Hematopoietic multipotent progenitor cell treated with erythropoietin and hydrocortisone succinate and interleukin-3 and kit ligand, for 17 days (in vitro differentiated cells): ENCODE measurements around the gene CFAP99.

Experiments used
- DNase-seq: peaks from one replicate; pipeline ENCODE4 v3.0.0-alpha.2; 2015; ENCODE audit warnings: low spot score

CFAP99 gene

DNA sequence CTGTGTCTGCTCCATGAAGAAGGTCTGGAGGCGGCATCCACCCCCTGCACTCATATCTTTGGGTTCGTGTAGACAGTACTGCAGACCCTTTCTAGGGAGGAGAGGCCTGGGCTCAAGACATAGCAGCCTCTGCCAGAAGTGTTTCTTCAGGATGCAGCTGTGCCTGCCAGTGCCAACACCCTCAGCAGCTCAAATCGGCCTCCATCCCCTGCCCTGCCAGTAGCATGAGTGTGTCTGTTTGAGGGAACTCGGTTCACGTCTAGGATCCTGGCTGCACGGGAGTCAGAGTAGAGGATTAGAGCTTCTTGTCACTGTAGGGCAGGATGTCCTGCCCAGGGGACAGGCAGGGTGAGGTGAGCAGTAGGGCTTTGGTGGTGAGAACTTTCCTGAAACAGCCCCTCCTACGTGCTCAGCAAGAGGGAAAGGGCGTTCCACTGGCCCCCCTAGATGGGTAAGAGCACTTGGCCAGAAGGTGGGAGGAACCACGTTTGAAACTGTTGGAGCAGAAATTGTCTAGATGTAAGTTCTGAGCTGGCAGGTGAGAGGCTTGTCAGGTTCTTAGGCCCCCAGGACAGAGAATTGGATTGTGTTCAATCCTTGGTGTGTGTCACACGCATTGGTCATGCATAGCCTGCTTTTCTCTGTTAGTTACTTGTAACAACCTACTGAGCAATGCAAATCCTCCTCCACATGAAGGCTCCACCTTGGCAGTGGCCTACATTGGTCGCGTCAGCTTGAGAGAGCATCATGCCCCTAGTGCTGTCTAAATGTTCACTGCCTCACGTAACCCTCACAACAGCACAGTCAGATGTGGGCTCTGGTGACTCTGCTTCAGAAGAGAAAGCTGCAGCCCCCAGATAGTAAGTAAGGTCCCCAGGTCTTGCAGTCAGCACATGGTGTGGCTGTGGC is 91.8 kb downstream of the CFAP99 start:
- no peak for DNase-seq

DNA sequence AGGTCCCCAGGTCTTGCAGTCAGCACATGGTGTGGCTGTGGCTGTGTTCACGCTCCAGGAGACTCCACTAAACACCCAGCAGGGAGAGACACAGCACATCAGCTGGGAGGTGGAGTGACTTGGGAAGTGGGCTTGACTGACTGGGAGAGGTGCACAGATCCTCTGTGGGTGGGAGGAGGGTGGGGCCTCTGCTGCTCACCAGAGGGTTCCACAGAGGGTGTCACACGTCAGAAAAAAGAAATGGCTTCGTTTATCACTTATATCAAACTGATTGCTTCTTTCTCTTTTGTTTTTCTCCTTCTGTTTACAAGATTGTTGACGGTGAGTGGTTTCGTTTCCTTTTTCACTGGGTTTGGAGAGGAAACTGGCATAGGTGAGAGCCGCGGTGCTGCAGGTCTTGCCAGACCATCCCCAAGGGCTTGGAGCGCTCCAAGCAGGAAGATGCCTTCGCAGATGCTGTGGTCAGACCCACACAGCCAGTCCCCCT is 92.9 kb downstream of the CFAP99 start:
- no peak for DNase-seq
